GM15510 (cell line): Measurements from ENCODE around the gene VARS2.
A peak's percentile ranks its signal among the peaks of the same experiment; 100 is the strongest.

Source experiments
- POLR2A ChIP-seq: IDR thresholded peaks from 3 replicates; pipeline ENCODE4 v1.6.1; 2011; ENCODE audit warnings: borderline replicate concordance; ENCODE audit not compliant: insufficient read length; ENCODE audit errors: extremely low read depth

The VARS2 gene

GRCh38 chr6:30914076-30914853 is at the start of gene VARS2:
TSS of gene VARS2 (plus strand) at chr6:30914238. CDS start at chr6:30914837, 599 bp downstream.
- TF ChIP-seq POLR2A = peak; percentile 84

DNA sequence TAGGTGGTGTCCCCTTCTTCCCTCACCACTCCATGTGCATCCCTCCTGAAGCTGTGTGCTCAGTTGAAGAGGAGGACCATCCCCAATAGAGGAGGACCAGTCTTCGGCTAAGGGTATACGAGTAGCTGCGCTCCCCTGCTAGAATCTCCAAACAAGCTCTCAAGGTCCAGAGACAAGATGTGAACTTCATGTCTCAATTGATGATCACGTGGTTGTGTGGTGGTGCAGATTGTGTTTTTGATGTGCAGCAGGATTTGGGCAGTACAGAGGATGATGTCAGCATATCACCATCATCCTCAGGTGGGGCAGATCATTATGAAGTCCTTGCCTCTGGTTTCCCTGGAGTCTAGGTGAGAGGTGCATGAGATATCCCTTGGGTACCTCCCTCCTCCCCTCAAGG is 49.7 kb upstream of the VARS2 start:
- no peak for TF ChIP-seq POLR2A

DNA sequence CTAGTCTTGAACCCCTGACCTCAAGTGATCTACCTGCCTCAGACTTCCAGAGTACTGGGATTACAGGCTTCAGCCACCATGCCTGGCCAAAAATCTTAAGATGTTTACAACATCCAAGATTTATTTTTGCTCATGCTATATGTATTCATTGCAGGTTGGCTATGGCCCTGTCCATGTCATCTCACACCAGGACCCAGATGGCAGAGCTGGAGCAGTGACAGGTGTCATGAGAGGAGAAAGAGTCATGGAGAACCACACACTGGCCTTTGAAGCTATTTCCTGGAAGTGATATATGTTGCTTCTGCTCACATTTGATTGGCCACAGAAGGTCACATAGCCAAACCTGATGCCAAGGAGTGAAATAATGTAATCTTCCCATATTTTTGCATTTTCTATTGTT is 43.5 kb upstream of the VARS2 start:
- no peak for TF ChIP-seq POLR2A

DNA sequence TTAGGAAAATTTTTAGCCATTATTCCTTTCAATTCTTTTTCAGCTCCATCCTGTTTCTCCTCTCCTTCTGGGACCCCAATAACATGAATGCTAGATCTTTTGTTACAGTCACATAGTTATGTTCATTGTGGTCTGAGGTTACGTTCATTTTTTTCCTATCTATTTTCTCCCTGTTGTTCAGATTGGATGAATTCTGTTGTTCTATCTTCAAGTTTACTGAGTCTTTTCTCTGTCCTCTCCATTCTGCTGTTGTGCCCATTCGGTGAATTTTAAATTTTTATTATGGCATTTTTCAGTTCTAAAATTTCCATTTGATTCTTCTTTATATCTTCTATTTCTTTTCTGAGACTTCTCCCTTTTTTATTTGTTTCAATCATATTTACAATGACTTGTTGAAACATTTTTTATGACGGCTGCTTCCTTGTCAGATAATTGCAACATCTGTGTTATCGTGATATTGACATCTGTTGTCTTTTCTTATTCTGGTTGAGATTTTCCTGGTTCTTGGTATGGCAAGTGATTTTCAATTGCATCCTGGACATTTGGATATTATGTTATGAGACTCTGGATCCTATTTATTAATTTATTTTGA is 42.4 kb upstream of the VARS2 start:
- TF ChIP-seq POLR2A = no peak

- no peak for TF ChIP-seq POLR2A
Measured at GRCh38 chr6:30873137-30873640, 40.8 kb upstream of the VARS2 start.

DNA sequence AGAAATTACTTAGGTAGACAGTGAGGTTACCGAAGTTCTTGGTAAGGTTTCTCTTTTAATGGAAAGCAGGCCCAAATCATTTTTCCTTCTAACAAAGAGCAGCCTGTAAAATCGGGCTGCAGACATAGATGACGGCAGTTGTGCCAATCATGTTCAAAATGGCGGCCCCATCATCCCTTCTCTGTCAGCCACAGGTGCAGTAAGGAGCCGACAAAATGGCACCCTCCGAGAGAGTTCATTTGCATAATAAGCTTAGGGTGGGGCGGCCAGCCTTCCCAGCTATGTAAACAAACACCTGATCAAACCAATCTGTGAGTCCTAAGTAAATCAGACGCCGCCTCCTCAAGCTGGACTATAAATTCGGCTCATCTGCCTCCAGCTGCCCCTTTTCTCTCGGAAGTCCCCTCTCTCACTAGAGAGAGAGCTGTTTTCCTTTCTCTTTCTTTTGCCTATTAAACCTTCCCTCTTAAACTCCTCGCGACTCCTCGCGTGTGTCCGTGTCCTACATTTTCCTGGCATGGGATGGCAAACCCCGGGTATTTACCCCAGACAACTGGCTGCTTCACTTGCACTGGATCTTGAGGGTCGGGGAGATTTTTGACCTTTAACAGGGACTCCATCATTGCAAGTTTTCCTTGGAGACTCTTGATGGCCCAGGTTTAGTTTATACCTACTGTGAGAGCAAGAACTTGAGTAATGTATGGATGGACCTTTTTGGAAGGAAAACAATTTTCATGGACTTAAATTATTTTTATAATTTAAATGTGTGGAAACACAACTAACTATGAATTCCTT is 38.6 kb upstream of the VARS2 start:
- TF ChIP-seq POLR2A = no peak

- no peak for TF ChIP-seq POLR2A
Measured at GRCh38 chr6:30876039-30876730, 37.9 kb upstream of the VARS2 start.

DNA sequence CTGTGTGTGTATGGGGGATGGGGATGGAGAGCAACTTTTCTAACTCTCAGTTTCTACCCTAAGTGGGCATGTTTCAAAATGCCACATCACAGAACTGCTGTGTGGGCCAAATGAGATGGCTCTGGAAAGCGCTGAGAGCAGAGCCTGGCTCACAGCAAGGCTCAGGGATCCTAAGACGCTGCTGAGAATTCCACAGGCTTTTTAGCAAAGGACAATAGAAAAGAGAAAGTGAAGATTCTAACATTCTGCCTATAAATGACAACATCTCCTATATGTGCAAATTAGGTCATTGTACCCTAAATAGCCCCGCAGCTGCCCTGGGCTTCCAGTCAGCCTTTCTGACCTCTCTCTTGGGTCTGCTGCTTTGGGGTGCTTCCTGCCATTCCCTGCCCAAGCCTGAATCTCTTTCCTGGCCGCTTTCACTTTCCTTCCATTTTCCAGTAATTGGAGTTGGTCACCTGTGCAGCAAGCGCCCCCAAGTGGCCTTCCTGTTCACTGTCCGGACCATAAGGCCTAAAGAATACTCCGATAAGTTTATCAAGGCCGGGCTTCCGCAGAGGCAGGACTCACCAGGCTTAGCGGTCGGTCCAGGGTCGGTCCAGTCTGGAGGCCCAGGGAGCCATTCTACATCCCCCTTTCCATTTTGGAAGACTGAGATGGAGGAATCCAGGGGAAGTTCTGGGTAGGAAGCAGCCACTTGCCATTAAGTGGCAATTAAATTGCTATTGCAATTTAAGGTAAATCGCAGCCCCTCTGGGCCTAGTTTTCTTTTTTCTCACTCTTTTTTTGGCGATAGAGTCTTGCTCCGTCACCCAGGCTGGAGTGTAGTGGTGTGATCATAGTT is 36.4 kb upstream of the VARS2 start:
- TF ChIP-seq POLR2A = no peak

DNA sequence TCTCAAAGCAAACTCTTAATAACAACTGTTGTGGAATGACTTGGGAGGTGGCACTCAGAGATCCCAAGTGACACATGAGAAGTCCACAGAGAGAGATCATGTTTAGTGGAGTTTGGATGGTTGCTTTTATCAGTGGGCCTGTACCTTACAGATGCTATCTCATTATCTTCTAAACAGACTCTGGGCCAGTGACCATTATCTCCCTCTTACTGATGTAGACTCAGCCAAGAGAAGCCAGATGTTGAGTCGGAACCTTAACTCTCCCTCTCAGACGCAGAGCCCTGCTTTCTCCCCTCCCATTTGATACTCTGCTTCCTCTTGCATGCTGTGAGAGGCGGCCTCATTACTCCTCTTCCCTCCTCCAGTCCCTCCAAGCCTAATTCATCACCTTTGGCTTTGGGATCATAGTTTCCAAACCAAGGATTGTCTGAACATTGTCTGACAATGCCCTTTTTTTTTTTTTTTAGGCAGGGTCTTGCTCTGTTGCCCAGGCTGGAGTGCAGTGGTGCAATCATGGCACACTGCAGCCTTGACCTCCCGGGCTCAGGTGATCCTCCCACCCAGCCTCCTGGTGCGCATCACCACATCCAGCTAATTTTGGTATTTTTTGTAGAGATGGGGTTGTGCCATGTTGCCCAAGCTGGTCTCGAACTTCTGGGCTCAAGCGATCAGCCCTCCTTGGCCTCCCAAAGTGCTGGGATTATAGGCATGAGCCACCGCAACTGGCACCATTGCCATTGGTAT is 34.2 kb upstream of the VARS2 start:
- no peak for TF ChIP-seq POLR2A

GRCh38 chr6:30880698-30881252 is 33.3 kb upstream of the VARS2 start:
- TF ChIP-seq POLR2A = no peak

DNA sequence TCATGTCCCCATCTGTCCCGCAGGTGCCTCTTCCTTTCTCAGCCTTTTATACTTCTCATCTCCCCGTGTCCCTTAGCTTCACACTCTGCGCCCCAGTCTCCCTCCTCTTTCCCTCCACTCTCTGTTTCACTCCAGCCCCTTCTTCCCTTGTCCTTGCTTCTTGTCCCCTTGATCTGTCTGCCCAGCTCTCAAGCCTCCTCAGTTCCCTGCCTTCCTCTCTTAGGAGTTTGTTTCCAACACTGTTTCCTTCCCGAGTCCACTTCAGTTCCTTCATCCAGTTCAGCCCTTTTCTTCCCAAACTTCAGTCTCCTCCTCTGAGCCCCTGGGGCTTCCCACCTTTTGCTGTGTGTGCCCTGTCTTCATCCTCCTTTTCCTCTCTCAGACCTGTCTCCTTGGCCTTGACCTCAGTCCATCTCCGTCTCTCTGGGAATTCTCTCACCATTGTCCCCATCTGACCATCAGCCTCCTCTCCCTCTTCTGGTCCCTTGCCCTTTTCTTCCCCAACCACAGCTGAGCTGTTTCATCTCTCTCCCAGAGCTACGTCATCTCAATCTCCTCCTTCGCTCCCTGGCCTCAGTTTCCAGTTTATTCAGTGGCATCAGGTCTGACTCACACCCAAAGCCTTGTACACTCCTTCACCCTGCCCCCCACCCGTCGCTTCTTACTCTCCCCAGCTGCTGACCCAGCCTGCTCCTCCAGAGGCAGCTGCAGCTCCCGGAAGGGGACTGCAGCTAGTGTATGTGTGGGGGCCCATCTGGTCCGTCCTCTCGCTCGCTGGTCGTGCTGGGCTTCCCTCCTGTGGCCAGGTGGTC is 32.4 kb upstream of the VARS2 start:
- no peak for TF ChIP-seq POLR2A

- no peak for TF ChIP-seq POLR2A
Measured at GRCh38 chr6:30882204-30882758, 31.8 kb upstream of the VARS2 start.
